ES-I3 (cell line): ENCODE results near the gene SYNPR.

ENCODE experiments used
- H3K36me3 ChIP-seq: 2 replicates; pipeline ENCODE4 v1.6.1; 2013; ENCODE audit warnings: mild to moderate bottlenecking, low read length, control low read depth, moderate library complexity; ENCODE audit not compliant: insufficient read depth
- H3K4me1 ChIP-seq: 2 replicates; pipeline ENCODE4 v1.6.1; 2013; ENCODE audit warnings: mild to moderate bottlenecking, control low read depth, low read length; ENCODE audit not compliant: insufficient read depth
- H3K9ac ChIP-seq: 2 replicates; pipeline ENCODE4 v1.6.1; 2013; ENCODE audit warnings: low read depth, mild to moderate bottlenecking, low read length, moderate library complexity
- H3K9me3 ChIP-seq: 2 replicates; pipeline ENCODE4 v1.6.1; 2013; ENCODE audit warnings: mild to moderate bottlenecking, low read length, moderate library complexity; ENCODE audit not compliant: control insufficient read depth, insufficient read depth

SYNPR gene

GRCh38 chr3:63585927-63586326 lies 307.8 kb downstream of the SYNPR start:
- Histone ChIP-seq H3K9me3 (peaks cover 2% of the 10 kb centered on the region; the same call in 1 of the 2 replicates), H3K4me1 (peaks cover 8% of the 10 kb centered on the region; the same call in 1 of the 2 replicates), H3K36me3 (no peaks in the 10 kb centered on the region), H3K9ac (no peak overlapping the region)

DNA sequence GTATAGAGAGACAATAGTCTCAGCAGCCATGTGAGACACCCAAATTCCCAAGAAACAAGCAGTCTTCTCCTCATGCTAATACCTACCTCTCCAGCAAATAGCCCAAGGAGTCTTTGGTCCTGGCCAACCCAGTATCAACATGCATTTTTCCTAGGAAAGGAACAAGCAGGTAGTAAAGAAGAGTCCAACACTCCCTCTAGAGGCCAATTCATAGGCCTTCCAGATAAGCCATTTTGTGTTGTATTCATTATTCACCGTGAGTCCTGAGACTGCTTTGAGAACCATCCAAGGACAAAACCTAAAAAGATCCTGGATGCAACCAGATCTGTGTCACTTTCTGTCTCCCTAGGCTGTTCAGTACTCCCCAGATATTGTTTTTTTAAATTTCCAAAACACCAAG lies 310.8 kb downstream of the SYNPR start:
- Histone ChIP-seq H3K9me3 (peaks cover 2% of the 10 kb centered on the region; the same call in 1 of the 2 replicates), H3K36me3 (no peaks in the 10 kb centered on the region), H3K9ac (no peak overlapping the region), H3K4me1 (peaks cover 5% of the 10 kb centered on the region; the same call in 1 of the 2 replicates)

DNA sequence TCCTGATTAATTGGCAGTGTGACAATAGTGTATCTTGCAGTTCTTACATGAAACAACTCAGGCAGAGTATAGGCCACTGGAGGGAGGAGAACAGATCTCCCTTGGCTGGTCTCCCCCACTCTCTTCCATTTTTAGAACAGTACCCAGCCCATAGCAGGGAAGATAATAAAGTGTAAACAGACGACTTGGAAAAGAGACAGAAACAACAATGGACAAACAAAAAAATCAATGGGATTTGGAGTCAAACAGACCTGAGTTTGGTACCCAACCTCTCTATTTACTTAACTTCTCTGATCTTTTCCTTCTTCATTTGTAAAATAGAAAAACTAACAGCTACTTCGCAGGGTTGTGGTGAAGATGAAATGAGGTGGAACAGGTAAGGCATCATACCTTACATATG lies 315.7 kb downstream of the SYNPR start:
- peaks cover 2% of the 10 kb centered on the region; the same call in 1 of the 2 replicates for H3K9me3 ChIP-seq
- H3K9ac ChIP-seq = no peak overlapping the region
- no peaks in the 10 kb centered on the region for H3K36me3 ChIP-seq
- no peaks in the 10 kb centered on the region for H3K4me1 ChIP-seq

DNA sequence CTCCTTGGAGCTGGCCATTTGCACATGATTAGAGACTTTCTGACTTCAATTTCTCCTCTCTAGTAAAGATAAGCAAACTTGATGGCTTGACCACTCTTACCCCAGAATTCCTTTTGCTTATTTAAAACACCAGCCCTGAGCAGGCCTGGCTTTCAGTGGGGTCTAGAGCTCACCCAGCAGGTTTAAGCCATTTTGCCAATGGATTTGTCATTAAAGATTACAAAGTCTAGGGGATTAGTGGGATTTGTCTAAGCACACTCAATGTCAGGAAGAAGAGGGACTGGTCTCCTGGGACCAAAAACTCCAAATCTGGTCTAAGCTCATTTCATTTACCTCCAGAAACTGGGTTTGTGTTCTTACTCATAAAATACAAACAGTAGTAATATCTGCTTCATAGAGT lies 317.1 kb downstream of the SYNPR start:
- Histone ChIP-seq H3K4me1 (no peaks in the 10 kb centered on the region), H3K9me3 (no peaks in the 10 kb centered on the region), H3K9ac (no peak overlapping the region), H3K36me3 (no peaks in the 10 kb centered on the region)

DNA sequence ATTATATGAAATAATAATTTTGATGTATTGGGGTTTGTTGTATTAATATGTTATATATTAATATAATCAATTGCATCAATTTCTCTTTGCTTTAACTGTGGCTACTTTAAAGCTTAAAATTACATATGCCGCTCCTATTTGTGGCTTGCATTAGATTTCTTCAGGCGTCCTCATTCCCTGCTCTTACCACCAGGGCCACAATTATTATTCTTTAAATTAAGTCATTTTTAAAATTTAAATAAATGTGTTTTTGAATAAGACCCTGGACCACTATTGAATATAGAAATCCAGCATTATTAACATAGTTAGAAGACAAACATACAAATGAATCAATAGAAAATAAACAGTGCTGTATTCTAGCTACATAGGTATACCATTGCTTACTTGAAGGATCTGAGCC lies 318.9 kb downstream of the SYNPR start:
- H3K9ac ChIP-seq = no peak overlapping the region
- H3K36me3 ChIP-seq = no peaks in the 10 kb centered on the region
- no peaks in the 10 kb centered on the region for H3K4me1 ChIP-seq
- H3K9me3 ChIP-seq = no peaks in the 10 kb centered on the region

DNA sequence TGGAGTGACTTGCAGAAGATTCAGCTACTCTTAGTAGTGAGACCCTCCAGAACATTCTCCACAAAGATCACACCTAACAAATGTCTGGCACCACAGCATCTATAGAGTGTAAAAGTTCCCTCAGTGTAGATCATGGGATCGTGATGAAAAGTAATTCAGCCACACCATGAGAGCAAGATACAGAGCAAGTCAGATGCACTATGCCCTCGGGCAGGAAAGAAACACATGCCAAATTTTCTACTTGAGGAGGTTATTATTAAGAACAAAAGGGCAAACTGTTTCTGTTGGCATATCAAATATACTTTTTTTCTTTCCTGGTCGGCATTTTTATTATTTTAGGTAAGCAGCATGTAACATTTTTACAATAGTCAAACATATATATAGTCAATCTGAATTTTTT lies 329.6 kb downstream of the SYNPR start:
- Histone ChIP-seq H3K9ac (no peak overlapping the region), H3K36me3 (no peaks in the 10 kb centered on the region), H3K4me1 (no peaks in the 10 kb centered on the region), H3K9me3 (no peaks in the 10 kb centered on the region)

DNA sequence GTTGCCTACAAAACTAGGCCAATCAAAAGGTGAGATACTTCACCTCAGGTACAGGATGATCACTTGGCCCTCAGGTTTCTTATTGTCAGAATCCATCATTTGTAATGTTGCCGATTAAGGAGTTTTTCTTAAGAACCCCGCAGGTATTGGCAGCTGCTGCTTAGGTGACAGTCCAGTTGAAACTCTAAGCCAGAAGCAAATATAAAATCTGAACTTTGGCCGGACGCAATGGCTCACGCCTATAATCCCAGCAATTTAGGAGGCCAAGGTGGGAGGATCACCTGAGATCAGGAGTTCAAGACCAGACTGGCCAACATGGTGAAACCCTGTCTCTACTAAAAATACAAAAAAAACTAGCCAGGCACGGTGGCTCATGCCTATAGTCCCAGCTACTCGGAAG lies 331.3 kb downstream of the SYNPR start:
- H3K9me3 ChIP-seq = no peaks in the 10 kb centered on the region
- no peaks in the 10 kb centered on the region for H3K36me3 ChIP-seq
- no peak overlapping the region for H3K9ac ChIP-seq
- H3K4me1 ChIP-seq = no peaks in the 10 kb centered on the region

DNA sequence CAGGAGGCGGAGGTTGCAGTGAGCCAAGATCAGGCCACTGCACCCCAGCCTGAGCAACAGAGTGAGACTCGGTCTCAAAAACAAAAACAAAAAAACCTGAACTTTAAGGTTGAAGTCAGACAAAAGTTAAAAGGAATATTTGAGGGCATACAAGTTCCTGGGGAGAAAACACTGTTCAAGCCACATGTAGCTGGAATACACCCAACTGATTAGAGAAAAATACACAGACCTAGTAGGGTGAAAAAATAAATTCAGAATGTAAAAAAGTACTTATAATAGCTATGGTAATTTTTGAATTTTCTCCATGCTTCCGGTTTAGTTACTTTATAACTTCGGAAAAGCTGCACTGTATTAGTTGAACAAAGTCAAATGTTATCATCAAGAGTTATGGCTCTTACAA lies 331.7 kb downstream of the SYNPR start:
- no peaks in the 10 kb centered on the region for H3K9me3 ChIP-seq
- H3K4me1 ChIP-seq = no peaks in the 10 kb centered on the region
- H3K9ac ChIP-seq = no peak overlapping the region
- H3K36me3 ChIP-seq = no peaks in the 10 kb centered on the region

- no peaks in the 10 kb centered on the region for H3K4me1 ChIP-seq
- no peaks in the 10 kb centered on the region for H3K36me3 ChIP-seq
- no peak overlapping the region for H3K9ac ChIP-seq
- H3K9me3 ChIP-seq = no peaks in the 10 kb centered on the region
These were observed 333.3 kb downstream of the SYNPR start for GRCh38 chr3:63611382-63611781.

DNA sequence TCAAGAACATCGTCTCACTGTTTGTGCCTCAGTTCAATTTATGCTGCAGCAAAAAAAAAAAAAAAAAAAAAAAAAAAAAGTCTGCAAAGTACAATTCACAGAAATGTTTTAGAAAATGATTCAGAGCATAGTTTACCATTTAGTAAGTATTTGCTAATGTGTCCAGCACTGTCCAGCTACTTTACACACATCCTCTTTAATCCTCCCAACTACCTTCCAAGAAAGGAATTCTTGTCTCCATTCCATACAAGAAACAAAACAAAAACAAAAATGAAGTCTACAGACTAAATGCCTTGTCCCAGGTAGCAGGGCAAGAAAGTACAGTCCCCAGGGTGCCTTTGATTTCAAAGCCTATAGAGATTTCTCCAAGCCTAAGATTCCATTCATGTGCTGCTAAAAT lies 335.5 kb downstream of the SYNPR start:
- Histone ChIP-seq H3K4me1 (no peaks in the 10 kb centered on the region; the same call in 1 of the 2 replicates), H3K9ac (no peak overlapping the region), H3K9me3 (no peaks in the 10 kb centered on the region), H3K36me3 (no peaks in the 10 kb centered on the region)

DNA sequence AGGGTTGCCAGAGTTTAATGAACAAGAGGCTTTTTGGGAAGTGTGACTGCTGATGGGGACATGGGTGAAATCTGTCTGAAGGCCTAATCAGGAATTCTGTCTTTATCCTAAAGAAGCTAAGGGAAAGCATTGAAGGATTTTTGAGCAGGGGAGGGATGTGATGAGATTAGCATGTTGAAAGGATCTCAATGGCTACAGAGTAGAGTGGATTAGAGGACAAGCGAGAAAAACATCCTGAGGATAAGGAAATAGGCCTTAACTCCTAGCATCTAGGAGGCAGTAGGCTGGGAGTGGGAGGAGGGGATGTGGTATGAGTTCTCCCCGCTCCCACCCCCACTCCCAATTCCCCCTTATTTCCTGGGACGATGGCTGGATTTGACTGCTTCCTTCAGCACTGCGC lies 339.3 kb downstream of the SYNPR start:
- H3K9me3 ChIP-seq = no peaks in the 10 kb centered on the region
- H3K9ac ChIP-seq = no peak overlapping the region
- no peaks in the 10 kb centered on the region for H3K36me3 ChIP-seq
- peaks cover 6% of the 10 kb centered on the region for H3K4me1 ChIP-seq

DNA sequence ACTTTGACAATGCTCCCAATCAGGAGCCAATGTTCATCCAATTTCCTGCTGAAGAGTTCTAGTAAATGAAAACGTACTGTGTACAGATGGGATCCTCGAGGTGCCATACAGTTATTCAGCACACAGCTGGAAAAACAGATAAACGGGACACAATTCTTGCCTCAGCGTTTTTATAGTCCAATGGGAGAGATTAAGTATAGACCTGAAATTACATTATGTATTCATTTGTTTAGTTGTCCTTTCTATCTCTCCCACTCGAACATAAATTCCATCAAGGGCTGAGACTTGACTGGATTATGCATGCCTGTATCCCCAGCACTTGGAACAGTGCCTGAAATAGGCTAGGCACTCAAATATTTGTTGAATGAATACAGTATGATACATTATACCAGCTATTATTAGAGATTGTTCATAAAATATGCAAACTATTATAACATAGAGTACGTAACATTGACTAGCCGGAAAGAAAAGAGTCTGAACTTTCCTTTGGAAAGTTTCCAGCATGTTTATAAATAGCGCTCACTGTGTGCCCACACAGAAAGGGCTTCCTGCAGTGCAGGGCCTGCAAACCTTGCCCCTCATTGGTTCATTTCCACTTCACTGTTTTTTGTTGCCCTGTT lies 346.9 kb downstream of the SYNPR start:
- Histone ChIP-seq H3K36me3 (no peaks in the 10 kb centered on the region), H3K9ac (no peak overlapping the region), H3K9me3 (no peaks in the 10 kb centered on the region), H3K4me1 (0 out of 2 replicates have a peak, but pooled peaks cover 7% of the 10 kb centered on the region)

DNA sequence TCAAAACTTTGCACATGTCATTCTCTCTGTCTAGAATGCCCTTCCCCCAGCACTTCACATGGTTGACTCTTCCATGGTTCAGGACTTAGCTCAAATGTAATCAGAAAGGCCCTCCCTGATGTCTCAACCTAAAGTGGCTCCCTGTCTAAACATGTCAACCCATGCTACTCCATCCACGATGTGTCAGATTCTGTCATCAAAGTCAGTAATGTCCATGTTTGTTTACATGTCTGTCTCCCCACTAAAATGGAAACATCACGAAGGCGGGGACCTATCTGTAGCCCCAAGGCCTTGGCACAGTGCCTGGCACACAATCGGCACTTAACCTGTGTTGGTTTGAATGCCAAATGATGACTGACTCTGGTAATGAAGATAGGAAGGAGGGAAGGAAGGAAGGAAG lies 353.6 kb downstream of the SYNPR start:
- H3K4me1 ChIP-seq = no peaks in the 10 kb centered on the region
- no peaks in the 10 kb centered on the region for H3K36me3 ChIP-seq
- H3K9ac ChIP-seq = no peak overlapping the region
- no peaks in the 10 kb centered on the region for H3K9me3 ChIP-seq

GRCh38 chr3:63635186-63635585 lies 357.1 kb downstream of the SYNPR start:
- no peaks in the 10 kb centered on the region for H3K9me3 ChIP-seq
- H3K4me1 ChIP-seq = no peaks in the 10 kb centered on the region
- no peak overlapping the region for H3K9ac ChIP-seq
- H3K36me3 ChIP-seq = no peaks in the 10 kb centered on the region

- Histone ChIP-seq H3K9ac (no peak overlapping the region), H3K9me3 (no peaks in the 10 kb centered on the region), H3K36me3 (no peaks in the 10 kb centered on the region), H3K4me1 (no peaks in the 10 kb centered on the region)
These were observed 361.7 kb downstream of the SYNPR start for GRCh38 chr3:63639806-63640205.

DNA sequence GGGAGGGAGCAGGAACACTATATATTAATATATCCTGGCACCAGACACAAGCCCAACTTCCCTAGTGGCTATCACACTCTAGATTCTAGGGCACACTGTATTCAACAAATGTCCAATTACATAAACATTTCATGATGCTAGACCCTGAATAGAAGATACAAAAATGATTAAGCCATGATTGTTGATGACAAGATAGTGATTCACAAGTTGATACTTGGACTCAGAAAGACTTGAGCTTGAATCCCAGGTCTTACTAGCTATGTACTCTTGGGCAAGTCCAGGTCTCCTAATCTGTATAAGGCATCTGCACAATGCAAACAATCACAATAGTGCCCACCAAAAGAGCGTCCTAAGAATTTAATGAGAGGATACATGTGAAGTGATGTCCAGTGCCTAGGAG lies 364.4 kb downstream of the SYNPR start:
- Histone ChIP-seq H3K4me1 (no peaks in the 10 kb centered on the region), H3K36me3 (no peaks in the 10 kb centered on the region), H3K9me3 (no peaks in the 10 kb centered on the region)

More for the DNA sequence above, 364.4 kb downstream of the SYNPR start:
- no peak overlapping the region for H3K9ac ChIP-seq
